ENCODE results near the gene OR13G1.
A peak's percentile ranks its signal among the peaks of the same experiment; 100 is the strongest.
"Not testable (repeated sequence)": the region's sequence is repeated elsewhere in the genome, so short reads cannot be mapped to it uniquely, and the experiment has no call there.

Gene OR13G1, protein sequence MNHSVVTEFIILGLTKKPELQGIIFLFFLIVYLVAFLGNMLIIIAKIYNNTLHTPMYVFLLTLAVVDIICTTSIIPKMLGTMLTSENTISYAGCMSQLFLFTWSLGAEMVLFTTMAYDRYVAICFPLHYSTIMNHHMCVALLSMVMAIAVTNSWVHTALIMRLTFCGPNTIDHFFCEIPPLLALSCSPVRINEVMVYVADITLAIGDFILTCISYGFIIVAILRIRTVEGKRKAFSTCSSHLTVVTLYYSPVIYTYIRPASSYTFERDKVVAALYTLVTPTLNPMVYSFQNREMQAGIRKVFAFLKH

DNA sequence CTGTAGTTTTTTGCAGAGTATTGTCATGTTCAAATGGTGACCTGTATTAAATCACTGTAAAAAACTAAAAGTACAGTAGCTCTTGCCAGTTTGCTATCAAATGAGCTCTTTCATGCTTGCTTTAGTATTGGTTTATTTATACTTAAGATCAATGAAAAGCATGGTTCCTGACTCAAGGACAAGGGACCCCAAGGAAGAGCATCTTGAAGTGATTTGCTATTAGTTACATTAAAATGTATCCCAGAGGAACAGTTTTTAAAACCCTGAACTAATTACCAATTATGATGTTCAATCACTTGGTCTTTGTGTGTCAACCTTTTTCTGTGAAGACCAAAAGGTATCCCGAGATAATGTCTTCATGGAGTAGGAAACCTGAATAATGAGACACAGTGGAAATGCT, at the start of gene OR13G1:
Gene OR13G1, minus strand, starts transcription at position 101 of the 400 bp plus-strand sequence. CDS start 6,698 bp downstream, outside the sequence.
- no peak for DNase-seq (ENCODE audit: low read depth in 2 of 2)

DNA sequence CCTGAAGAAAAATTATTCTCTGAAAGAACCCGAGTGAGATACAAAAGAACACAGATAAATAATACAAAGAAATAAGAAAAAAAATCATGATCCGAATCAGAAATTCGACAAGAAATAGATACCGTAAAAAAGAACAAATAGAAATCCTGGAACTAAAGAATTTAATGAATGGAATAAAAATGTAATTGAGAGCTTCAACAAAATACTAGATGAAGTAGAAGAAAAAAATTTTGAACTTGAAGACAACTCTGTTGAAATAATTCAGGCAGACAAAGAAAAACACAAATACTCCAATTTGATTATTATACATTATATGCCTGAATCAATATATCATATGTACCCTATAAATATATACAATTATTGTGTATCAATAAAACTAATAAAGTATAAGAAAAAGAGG, 41.7 kb upstream of the OR13G1 start:
- DNase-seq (ENCODE audit: low read depth in 2 of 2): no peak

DNA sequence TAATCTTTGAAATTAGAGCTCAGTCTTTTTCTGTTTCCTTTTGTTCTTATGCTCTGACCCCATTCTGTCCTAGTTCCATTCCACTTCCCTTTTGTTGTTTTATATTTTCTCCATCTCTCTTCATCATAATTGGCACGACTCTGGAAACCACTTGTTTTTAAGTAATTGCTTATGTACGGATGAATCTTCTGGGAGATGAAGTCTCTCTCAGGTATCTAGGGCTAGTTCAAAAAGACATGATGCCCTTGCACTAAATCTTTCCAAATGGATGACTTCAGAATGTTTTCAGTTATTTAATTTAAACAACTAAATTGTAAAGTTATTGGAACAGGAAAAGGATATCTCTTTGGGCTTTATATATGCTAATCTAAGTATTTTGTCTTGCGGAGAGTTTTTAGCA, 37.0 kb upstream of the OR13G1 start, which contains the start of gene OR6F1:
Gene OR6F1, minus strand, starts transcription at position 101 of the 400 bp plus-strand sequence. CDS start 3,891 bp downstream, outside the sequence.
- no peak for DNase-seq (ENCODE audit: low read depth in 2 of 2)

GRCh38 chr1:247713753-247714152, 34.2 kb upstream of the OR13G1 start:
- DNase-seq (ENCODE audit: low read depth in 2 of 2): no peak

- DNase-seq (ENCODE audit: low read depth in 2 of 2): not testable (repeated sequence)
Measured at GRCh38 chr1:247710681-247711080, 31.1 kb upstream of the OR13G1 start.

- no peak for DNase-seq (ENCODE audit: low read depth in 2 of 2)
Measured at GRCh38 chr1:247701338-247701737, 21.8 kb upstream of the OR13G1 start.

DNA sequence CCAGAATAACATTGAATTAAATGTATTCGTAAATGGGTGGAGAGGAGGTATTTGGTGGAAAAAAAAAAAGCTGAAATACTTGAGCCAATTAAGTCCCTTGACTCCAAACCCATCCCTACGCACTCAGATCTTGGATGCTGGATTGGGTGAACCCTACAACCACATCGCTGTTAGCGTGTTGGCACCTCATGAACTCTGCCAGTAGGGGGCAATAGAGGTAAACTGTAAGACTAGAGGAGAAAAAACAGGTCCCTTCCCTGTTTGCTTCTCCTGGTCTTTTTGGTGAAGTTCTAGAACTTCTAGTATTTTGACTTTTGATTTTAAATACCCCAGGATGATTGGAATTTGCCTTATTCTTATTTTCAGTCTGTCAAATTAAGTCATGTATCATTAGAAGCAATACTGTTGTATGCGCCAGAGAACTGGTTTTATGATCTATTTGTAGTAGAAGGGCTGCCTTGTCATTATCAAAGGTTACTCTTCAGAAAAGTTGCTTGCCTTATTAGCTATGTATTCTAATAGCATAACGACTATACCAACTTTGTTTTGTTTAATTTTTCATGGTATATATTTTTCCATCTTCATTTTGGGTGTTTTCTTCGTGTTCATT, 1.9 kb upstream of the OR13G1 start:
- DNase-seq (ENCODE audit: low read depth in 2 of 2): peak in 1 of 2 donors; percentile 1

DNA sequence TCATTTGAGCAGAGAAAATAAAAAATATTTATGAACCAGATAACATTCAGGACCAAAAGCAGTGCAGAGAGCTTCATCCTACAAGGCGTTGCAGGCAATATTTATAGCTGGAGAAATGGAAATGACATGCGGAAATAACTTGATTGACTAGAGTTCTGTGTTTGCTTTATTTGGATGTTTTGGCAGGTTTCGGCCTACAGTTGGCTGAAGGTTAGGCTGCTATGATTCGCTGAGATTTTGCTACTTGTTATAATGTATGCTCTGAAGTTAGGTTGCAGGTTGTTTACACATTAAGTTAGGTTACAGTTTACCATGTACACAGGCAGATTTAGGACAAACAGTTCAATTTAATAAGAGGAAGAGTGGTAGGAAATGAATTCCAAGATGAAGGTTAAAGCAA, 632 bp upstream of the OR13G1 start:
- no peak for DNase-seq (ENCODE audit: low read depth in 2 of 2)

DNA sequence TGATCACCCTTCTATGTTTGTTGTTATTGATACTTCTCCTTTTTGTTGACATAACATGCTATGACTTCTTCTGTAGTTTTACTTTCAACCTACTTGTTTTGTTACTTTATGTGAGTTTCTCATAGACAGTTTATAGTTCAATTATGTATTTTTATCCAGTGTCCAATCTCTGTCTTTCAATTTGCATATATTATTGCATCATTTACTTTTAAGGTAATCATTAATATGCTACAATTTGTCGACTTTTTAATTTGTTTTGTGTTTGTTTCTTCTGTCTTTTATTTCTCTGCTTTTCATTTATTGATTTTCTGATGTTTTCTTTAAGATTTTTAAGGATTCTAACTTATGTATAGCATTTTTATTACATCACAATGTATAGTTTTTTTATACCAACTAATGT, 10.3 kb downstream of the OR13G1 start:
- no peak for DNase-seq (ENCODE audit: low read depth in 2 of 2)

GRCh38 chr1:247656221-247656875, 23.2 kb downstream of the OR13G1 start:
- no peak for DNase-seq (ENCODE audit: low read depth in 2 of 2)

DNA sequence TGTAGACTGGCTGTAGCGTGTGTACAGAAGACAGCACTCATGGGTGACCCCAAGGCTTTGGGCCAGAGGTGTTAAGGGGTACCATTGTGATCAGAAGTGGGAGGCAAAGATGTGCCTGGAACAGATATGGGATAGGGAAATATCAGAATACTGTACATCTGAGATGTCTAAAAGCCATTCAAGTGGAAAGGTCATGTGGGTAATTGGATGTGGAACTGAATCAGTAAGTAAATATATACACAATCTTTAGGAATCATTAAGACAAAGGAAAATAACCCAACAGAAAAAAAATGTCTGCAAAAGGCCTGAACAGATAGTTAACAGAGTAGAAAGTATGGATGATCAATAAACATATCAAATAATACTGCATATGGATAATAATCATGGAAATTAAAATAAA, 26.5 kb downstream of the OR13G1 start:
- no peak for DNase-seq (ENCODE audit: low read depth in 2 of 2)

- DNase-seq (ENCODE audit: low read depth in 2 of 2): no peak
Measured at GRCh38 chr1:247647864-247648263, 31.7 kb downstream of the OR13G1 start.

- no peak for DNase-seq (ENCODE audit: low read depth in 2 of 2)
Measured at GRCh38 chr1:247646867-247647266, 32.7 kb downstream of the OR13G1 start.

DNA sequence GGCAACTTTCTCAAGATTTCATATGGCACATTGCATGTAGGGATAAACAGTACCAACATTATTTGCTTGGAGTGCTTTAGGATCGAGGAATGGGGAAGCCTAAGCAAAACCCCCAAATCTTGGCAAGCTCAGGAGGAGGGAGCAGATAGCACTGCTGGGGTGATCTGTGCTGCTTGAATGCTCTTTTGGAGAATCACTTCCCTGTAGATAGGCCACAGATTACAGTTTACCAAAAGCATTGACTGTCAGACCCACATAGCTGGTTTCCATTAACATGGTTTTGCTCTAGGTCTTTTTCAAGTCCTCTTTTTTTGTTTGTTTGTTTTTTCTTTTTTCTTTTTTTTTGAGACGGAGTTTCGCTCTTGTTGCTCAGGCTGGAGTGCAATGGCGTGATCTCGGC, 36.8 kb downstream of the OR13G1 start:
- DNase-seq (ENCODE audit: low read depth in 2 of 2): no peak

DNA sequence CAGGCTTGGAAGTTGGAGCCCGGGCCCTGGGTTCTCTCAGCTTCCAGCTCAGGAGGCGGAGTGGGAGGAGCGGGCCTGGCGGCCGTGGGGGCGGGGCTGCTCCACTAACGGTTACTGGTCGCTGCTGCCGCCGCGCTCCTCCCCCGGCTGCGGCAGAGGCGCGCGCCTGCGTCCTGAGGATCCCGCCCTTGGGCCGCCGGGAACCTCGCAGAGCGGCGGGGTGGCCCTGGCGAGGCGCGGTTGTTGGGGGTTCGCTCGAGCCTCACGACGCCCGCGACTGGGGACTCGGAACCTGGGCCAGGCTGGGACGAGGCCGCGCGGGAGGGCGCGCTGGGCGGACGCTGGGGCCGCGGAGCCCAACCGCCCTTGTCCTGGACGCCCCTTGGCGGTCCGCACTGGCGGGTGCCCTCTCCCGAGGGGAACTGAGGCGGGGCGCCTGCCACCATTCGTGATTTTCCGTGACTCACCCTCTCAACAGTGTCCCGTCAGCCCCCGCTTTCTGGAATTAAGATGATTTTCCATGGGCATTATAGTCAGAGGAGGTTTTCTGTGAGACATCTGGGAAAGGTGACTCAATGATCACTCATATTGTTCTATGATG, 40.1 kb downstream of the OR13G1 start:
- DNase-seq (ENCODE audit: low read depth in 2 of 2): peak in 1 of 2 donors; percentile 1

DNA sequence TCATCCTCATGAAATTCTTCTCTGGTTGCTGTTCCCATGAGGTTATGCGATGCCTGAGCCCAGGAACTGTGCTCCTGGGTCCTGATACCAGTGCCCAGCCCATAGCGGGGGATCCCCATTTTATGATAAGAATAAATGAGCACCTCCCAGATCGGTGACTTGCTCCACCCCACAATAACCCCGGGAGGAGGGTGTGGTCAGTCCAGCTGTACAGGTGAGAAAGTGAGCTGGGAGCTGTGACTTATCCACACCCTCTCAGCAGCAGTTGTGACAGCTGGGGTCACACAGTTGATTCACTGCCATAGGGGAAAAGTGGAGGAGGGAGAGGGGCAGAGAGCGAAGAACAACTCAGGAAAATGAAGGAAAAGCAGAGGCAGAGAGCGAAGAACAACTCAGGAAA, 40.8 kb downstream of the OR13G1 start:
- no peak for DNase-seq (ENCODE audit: low read depth in 2 of 2)

- no peak for DNase-seq (ENCODE audit: low read depth in 2 of 2)
Measured at GRCh38 chr1:247638011-247638410, 41.5 kb downstream of the OR13G1 start.

- no peak for DNase-seq (ENCODE audit: low read depth in 2 of 2)
Measured at GRCh38 chr1:247627951-247628350, 51.6 kb downstream of the OR13G1 start.
